H7 (cell line): ENCODE data around the gene TBC1D16. TPM values are rescaled to one million over a fixed set of nuclear protein-coding genes. Genes with fewer than 3 reads are reported as not detected.

Experiments used
- DNase-seq: peaks from one replicate; pipeline ENCODE4 v3.0.0; 2012
- H3K27me3 ChIP-seq: 2 replicates; pipeline ENCODE4 v1.6.0; 2011; ENCODE audit warnings: mild to moderate bottlenecking, low read length; ENCODE audit not compliant: control insufficient read depth, insufficient read depth
- H3K36me3 ChIP-seq: replicated peaks from 2 replicates; pipeline ENCODE4 v1.5.1; 2011; ENCODE audit warnings: low read length; ENCODE audit not compliant: control insufficient read depth, insufficient read depth
- H3K4me3 ChIP-seq: 2 replicates; pipeline ENCODE4 v1.5.1; 2011; ENCODE audit warnings: low read depth, mild to moderate bottlenecking, control low read depth, low read length, moderate library complexity; ENCODE audit not compliant: insufficient read depth
- total RNA-seq: library from RNA; depleted of rRNA; stranded (reverse); fragments of >200 nt; shearing (Covaris generic); gene quantifications from 2 replicates; pipeline ENCODE4 v1.2.3, GENCODE V29; 2014

TBC1D16 gene
- total RNA-seq, 1 experiment from 2014 or later, result 95.8 TPM

- Histone ChIP-seq H3K36me3 (peaks cover 2% of the 10 kb centered on the region; the same call in 1 of the 2 replicates), H3K27me3 (no peaks in the 10 kb centered on the region), H3K4me3 (no peak overlapping the region)
- DNase-seq, result peak; percentile 87
These were observed 10.5 kb downstream of the TBC1D16 start for GRCh38 chr17:80025140-80025539.

DNA sequence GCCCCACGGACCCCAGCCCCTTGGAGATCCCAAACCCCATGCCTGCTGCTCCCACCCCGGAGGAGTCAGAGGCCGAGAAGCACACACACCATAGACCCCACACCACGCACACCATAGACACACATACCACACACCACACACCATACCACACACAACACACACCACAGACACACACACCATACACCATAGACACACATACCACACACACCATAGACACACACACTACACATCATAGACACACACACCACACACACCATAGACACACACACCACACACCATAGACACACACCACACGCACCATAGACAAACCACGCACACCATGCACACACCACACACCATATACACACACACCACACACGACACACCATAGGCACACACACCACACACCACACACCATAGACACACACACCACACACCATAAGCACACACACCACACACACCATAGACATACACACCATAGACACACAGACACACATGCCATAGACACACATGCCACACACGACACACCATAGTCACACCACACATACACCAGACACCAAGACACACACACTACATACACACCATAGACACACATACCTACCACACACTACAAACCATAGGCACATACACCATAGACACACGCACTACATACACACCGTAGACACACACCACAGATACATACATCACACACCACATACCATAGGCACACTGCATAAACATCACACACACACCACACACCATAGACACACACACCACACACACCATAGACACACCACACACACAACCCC, 11.3 kb downstream of the TBC1D16 start:
- Histone ChIP-seq H3K27me3 (no peaks in the 10 kb centered on the region), H3K36me3 (peaks cover 2% of the 10 kb centered on the region; the same call in 1 of the 2 replicates), H3K4me3 (no peak overlapping the region)
- DNase-seq, result no peak

DNA sequence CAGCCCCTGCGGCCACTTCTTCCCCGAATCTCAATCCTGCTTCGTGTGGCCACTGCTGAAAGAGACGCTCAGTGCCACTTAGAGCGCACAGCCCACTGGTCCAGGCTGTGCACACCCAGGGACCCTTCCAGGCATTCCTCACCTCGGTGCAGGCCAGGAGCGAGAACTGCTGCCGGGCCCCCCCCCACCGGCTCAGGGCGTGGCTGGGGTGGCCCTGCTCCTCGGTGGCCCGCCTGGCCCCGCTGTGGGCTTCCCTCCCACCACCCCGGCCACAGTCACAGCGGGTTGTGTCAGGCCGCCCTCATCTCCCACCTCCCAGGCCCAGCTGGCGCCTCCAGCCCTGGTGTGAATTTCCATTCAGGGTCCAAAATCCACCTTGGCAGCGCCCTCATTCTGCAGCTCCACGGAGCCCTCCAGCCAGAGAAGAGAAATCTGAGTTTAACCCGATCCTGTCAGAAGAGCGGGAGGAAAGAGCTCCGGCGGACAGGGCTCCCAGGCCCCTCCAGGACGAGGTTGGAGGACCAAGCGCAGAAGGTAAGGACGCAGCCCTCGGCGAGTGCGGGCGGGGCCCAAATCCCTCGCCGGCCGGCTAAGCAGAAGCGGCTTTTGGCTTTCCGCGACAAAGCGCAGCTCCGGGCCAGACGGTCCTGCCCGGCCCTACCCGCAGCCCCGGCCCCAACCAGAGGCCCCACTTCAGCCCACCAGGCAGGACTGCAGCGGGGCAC, 12.0 kb downstream of the TBC1D16 start:
- H3K4me3 ChIP-seq, result no peak overlapping the region
- DNase-seq, result peak; percentile 81
- peaks cover 2% of the 10 kb centered on the region; the same call in 1 of the 2 replicates for H3K36me3 ChIP-seq
- H3K27me3 ChIP-seq, result no peaks in the 10 kb centered on the region

DNA sequence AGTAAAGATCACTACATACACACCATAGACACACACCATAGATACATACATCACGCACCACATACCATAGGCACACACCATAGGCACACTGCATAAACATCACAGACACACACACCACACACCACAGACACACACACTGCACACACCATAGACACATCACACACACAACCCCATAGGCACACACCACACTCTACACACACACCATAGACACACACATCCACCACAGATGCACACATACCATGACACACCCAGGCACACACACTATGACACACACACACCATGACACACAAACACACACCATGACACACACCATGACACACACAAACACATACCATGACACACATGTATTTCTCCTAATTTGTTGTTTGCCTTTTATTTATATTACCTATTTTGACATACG, 14.1 kb downstream of the TBC1D16 start:
- H3K4me3 ChIP-seq, result no peak overlapping the region
- DNase-seq, result no peak

DNA sequence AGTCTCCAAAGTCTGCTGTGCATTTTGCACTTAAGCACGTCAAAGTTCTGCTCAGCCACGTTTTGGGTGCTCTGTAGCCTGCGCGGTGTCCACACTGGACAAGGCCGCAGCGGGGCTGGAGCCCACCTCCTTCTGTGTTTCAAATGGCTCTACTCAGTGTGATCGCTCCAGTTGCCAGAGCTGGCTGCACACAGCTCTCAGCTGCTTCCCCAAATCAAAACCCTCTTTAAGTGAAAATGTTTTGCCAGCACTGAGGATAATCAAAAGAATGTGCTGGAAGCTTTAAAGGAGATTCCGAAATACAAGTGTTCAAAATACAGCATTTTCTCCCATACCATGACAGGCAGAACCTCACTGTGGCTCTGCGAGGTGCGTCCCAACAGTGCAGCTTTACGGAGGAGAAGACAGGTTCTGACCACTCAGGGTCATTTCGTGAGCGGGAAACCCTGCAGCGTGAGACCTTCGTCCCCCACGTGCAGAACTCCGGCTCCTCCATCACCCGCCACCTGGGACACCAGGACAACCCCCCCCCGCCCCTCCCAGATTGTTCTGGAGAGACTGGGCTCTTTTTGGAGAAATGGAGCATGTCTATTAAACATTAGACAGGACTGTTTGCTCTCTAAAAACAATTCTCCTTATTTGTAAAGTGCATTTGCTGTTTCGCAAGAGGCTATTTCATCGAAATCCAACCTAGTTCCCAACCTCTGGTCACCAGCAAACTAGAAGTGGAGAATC, 16.6 kb downstream of the TBC1D16 start:
- Histone ChIP-seq H3K4me3 (no peak overlapping the region), H3K27me3 (no peaks in the 10 kb centered on the region), H3K36me3 (no peaks in the 10 kb centered on the region; the same call in 1 of the 2 replicates)
- no peak for DNase-seq

More for the DNA sequence above, 14.1 kb downstream of the TBC1D16 start:
- Histone ChIP-seq H3K36me3 (peaks cover 2% of the 10 kb centered on the region), H3K27me3 (no peaks in the 10 kb centered on the region)

GRCh38 chr17:80017226-80018010, 18.3 kb downstream of the TBC1D16 start:
- no peaks in the 10 kb centered on the region for H3K27me3 ChIP-seq
- no peak overlapping the region for H3K4me3 ChIP-seq
- DNase-seq, result no peak
- H3K36me3 ChIP-seq, result peaks cover 4% of the 10 kb centered on the region

GRCh38 chr17:80012765-80013741, 22.6 kb downstream of the TBC1D16 start:
- H3K4me3 ChIP-seq, result no peak overlapping the region
- H3K36me3 ChIP-seq, result peaks cover 4% of the 10 kb centered on the region
- DNase-seq, result no peak
- H3K27me3 ChIP-seq, result no peaks in the 10 kb centered on the region

GRCh38 chr17:80011989-80012555, 23.6 kb downstream of the TBC1D16 start:
- no peak for DNase-seq

GRCh38 chr17:80010283-80010858, 25.3 kb downstream of the TBC1D16 start:
- peaks cover 5% of the 10 kb centered on the region for H3K36me3 ChIP-seq
- no peak overlapping the region for H3K4me3 ChIP-seq
- H3K27me3 ChIP-seq, result no peaks in the 10 kb centered on the region
- DNase-seq, result peak; percentile 57

More at GRCh38 chr17:80011989-80012555, 23.6 kb downstream of the TBC1D16 start:
- peaks cover 5% of the 10 kb centered on the region for H3K36me3 ChIP-seq
- no peak overlapping the region for H3K4me3 ChIP-seq
- no peaks in the 10 kb centered on the region for H3K27me3 ChIP-seq

- Histone ChIP-seq H3K36me3 (peaks cover 5% of the 10 kb centered on the region), H3K4me3 (no peak overlapping the region), H3K27me3 (no peaks in the 10 kb centered on the region)
- no peak for DNase-seq
These were observed 26.0 kb downstream of the TBC1D16 start for GRCh38 chr17:80009391-80010282.

DNA sequence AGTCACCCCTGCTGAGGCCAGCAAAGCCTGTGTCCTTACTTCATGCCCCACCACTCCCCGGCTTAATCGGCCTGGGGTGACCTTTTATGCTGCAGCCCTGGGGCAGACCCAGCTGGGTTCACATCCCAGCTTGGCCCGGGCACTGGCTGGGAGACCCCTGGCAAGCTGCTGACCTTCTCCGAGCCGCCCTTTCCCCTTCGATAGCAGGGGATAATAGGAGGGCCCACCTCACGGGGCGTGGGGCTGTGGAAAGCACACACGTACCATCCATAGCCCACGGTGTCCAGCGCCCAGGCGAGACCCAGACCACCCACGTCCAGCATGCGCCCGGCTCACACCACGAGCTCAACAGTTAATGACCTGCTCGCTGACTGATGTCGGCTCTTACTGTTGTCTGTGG, 26.8 kb downstream of the TBC1D16 start:
- Histone ChIP-seq H3K4me3 (no peak overlapping the region), H3K36me3 (peaks cover 5% of the 10 kb centered on the region), H3K27me3 (no peaks in the 10 kb centered on the region)
- DNase-seq, result no peak

GRCh38 chr17:80008383-80008840, 27.3 kb downstream of the TBC1D16 start:
- DNase-seq, result peak; percentile 98
- Histone ChIP-seq H3K27me3 (no peaks in the 10 kb centered on the region), H3K4me3 (no peak overlapping the region), H3K36me3 (peaks cover 4% of the 10 kb centered on the region)
